NT2/D1 (cell line): Measurements from ENCODE around the gene TMCC2.

Experiments
- YY1 ChIP-seq: IDR thresholded peaks from 2 replicates; pipeline ENCODE4 v1.6.1; 2011; ENCODE audit not compliant: insufficient read length, insufficient read depth
- ZNF274 ChIP-seq: IDR thresholded peaks from 2 replicates; pipeline ENCODE4 v1.6.1; 2011; ENCODE audit warnings: mild to moderate bottlenecking, low read depth, low read length

GRCh38 chr1:205309741-205310140 is 82.0 kb downstream of the TMCC2 start:
- no peak for TF ChIP-seq ZNF274
- no peak for TF ChIP-seq YY1
